TTC549 (cell line): ENCODE results near the gene MEPCE.

ENCODE experiments used
- FAIRE-seq: peaks from 2 replicates; lab custom pipeline; 2012; peaks lifted over from hg19 to GRCh38; lab: Jason Lieb, UNC

MEPCE gene

DNA sequence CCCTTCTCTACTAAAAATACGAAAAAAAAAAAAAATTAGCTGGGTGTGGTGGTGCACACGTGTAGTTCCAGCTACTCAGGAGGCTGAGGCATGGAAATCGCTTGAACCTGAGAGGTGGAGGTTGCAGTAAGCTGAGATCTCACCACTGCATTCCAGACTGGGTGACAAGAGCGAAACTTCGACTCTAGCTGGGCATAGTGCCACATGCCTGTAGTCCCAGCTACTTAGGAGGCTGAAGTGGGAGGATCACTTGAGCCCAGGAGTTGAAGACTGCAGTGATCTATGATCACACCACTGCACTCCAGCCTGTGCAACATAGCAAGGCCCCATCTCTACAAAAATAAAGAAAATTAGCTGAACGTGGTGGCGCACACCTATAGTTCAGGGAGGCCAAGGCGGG, 35.7 kb downstream of the MEPCE start:
- no peak for FAIRE-seq

DNA sequence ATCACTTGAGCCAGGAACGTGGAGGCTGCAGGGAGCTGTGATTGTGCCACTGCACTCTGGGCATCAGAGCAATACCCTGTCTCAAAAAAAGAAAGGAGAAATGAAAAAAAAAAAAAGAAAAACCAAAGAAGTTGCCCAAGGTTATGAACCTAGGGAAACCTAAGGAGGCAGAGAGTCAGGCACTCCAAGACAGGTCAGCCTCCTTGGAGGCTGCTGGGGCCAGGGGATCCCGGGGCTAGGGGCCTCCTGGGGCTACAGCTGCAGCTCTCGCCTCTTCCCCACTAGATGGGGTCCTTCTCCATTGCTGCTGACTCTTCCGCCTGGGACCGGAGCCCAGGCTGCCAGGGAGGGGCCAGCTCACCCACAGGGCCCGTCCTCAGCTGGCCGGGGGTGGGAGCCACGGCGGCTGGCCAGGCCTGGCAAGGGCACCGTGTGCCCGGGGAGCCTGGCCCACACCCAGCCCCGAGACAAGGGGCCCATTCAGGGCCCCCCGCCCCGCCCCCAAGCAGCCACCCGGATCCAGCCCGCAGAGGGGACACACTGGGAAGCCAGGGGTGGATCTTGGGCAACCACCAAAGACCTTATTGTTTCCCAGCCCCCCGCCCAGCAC, 36.2 kb downstream of the MEPCE start:
- no peak for FAIRE-seq

- no peak for FAIRE-seq
Measured at GRCh38 chr7:100466653-100467605, 37.3 kb downstream of the MEPCE start.

DNA sequence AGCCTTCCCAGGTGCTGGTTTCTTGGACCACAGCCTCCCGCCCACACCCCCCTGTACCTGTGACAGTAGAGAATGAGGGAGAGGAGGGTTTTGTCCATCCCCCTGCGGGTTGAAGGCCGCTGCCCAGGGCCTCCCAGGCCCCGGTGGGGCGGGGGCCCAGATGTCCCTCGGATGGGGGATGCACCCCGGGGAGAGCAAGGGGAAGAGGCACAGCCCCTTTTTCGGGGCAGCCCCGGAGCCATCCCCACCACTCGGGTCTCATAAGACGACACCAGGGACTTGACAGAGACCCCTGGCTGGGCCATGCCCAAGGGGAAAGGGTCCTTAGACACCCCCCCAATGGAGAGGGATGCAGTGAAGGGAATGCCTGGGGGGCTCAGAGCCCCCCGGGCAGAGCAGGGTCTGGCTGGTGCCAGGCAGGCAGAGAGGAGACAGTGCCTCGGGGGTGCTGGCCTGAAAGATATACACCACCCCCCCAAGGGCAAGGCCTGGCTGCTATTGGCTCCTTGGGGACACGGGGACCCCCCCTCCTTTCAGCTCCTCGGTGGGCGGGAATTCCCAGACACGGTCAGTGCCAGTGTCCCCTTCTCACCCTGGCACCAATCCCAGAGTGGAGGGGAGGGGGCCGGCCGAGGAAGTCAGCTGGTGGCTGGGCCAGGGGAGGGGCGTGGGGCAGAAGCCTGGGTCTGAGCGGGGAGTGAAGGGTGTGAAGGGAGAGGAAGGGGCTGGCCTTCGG, 38.2 kb downstream of the MEPCE start:
- FAIRE-seq, result no peak

DNA sequence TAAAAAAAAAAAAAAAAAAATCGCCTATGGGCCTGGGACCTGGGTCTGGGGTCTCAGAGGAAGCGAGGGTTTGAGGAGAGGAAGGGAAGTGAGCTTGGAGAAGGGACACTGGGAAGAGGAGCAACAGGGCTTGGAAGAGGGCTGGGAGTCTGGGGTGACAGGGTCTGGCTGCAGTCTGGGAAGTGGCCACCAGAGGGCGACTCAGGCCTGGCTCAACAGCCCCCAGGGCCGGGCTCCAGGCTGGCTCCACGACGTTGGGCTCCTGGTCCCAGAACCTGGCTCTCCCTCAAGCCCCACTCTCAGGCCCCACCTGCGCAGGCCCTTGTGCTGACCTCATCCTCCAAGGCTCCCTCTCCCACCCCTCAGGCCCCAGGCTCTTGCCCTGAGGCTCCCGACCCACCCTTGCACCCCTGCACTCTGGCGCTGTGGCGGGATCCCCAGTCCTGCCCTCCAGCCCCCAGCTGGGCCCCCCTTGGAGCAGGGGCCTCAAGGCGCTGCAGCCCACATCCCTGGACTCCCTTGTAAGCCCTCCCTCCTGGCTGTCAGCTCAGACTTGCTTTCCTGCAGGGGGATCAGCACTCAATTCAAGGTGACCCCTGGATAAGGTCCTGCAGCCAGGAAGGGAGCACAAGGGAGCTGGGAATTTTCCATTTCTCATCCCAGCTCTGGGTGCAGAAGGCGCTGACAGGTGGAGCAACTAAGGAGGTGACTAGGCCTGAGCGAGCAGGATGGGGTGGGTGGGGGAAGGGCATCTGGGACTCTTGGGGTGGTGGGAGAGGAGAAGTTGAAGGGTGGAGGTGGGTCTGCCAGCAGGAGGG, 39.8 kb downstream of the MEPCE start:
- FAIRE-seq, result no peak

GRCh38 chr7:100471021-100471420, 41.4 kb downstream of the MEPCE start:
- FAIRE-seq, result no peak

- no peak for FAIRE-seq
Measured at GRCh38 chr7:100472121-100472851, 42.7 kb downstream of the MEPCE start.

GRCh38 chr7:100472854-100473499, 43.3 kb downstream of the MEPCE start:
- FAIRE-seq, result no peak

- FAIRE-seq, result no peak
Measured at GRCh38 chr7:100475549-100475948, 45.9 kb downstream of the MEPCE start.

- FAIRE-seq, result no peak
Measured at GRCh38 chr7:100476101-100476780, 46.6 kb downstream of the MEPCE start.

DNA sequence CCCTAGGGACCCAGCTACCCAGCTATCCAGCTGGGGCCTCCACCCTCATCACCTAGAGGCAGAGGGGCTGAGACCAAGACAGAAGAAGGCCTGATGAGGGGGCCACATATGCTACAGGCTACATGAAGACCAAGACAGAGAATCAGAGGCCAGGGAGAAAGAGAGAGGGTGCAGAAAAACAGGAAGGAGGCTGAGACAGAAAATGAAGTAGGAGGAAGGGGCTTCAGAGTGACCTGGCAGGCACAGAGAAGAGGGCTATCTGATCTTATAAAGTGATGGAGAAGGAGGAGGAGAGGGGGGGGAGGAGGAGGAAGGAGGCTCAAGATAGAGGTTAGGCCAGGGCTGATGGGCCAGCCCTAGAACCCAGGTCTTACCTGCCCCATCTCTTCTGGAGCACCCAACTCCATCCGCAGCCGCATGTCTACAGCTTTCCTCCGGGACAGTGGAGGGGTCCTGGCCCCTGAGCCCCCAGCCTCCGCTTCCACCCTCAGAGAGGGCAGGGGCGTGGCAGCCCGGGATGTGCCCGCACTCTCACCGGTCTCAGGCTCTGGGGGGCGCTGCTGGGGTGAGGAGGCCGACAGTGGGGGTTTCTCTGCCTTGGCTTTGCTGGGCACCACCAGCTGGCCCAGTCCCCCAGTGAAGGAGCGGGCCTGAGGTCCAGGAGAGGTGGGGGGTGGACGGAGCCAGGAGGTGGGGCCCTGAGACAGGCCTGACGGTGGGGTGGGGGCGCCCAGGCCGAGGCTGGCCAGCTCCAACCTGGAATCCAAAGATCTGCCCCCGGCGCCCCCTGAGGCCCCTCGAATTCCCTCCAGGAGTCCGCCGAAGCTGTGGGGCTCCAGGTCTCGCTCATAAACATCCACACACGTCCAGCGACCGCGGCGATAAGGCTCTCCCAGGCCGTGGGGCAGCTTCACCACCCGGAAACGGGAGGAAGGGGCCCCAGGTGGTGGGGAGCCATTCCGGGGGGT, 47.6 kb downstream of the MEPCE start:
- no peak for FAIRE-seq

GRCh38 chr7:100477871-100478267, 48.2 kb downstream of the MEPCE start:
- no peak for FAIRE-seq

- no peak for FAIRE-seq
Measured at GRCh38 chr7:100478958-100479660, 49.5 kb downstream of the MEPCE start, which contains the start of gene TSC22D4. Gene TSC22D4, minus strand, starts transcription at chr7:100479214. Its CDS starts 1,176 bp downstream, at chr7:100478038.

- FAIRE-seq, result no peak
Measured at GRCh38 chr7:100481466-100481865, 51.8 kb downstream of the MEPCE start.

GRCh38 chr7:100482728-100483089, 53.1 kb downstream of the MEPCE start:
- FAIRE-seq, result no peak

DNA sequence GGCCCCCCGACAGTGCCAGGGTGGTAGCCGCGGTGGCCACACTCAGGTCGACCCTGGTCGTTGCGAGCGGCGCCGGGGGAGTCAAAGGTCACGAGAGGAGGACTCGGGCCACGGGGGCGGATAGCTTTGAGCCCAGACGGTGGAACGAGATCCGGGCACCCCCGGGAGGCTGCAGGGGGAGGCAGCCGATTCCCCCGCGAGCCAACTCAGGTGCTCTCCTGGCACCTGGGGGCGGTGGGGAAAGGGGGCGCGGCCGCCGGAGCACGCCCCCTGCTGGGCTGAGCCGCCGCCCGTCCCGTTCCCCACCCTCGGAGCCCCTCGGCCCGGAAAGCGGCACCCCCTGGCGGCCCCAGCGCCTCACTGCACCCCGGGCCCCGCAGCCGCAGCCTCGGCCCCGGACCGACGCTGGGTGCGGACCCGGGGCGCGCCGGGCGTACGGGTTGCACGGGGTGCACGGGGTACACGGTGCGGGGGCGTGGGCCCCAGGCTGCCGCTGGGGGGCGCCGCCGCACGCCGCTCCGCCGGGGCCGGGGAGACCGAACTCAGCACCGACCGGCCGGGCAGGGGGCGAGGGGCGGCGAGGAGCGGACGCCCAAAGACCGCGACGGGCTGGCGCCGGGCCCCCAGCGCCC, 53.6 kb downstream of the MEPCE start:
- no peak for FAIRE-seq
